DOHH2 (cell line): ENCODE results near the gene WFS1.

Experiments
- H3F3A ChIP-seq: fragments of 200-600 bp; sonication (generic), shearing (Covaris generic); 2 replicates; pipeline ENCODE4 v1.6.0; 2016; ENCODE audit warnings: antibody characterized with exemption, mild to moderate bottlenecking; ENCODE audit not compliant: control insufficient read depth, insufficient read depth
- H3K27ac ChIP-seq: fragments of 200-600 bp; sonication (generic); 2 replicates; pipeline ENCODE4 v1.5.1; 2014; ENCODE audit warnings: low read depth, mild to moderate bottlenecking, low read length, moderate library complexity
- H3K27me3 ChIP-seq: fragments of 200-600 bp; sonication (generic); 2 replicates; pipeline ENCODE4 v1.6.1; 2014; ENCODE audit warnings: mild to moderate bottlenecking, low read length, mixed read lengths; ENCODE audit not compliant: control insufficient read depth
- H3K36me3 ChIP-seq: fragments of 200-600 bp; sonication (generic); 2 replicates; pipeline ENCODE4 v1.6.1; 2014; ENCODE audit warnings: mild to moderate bottlenecking, low read length, moderate library complexity, mixed read lengths; ENCODE audit not compliant: control insufficient read depth
- H3K4me1 ChIP-seq: fragments of 200-600 bp; sonication (generic); 2 replicates; pipeline ENCODE4 v1.6.1; 2014; ENCODE audit warnings: mild to moderate bottlenecking, low read length, mixed read lengths; ENCODE audit not compliant: control insufficient read depth
- H3K4me2 ChIP-seq: fragments of 200-600 bp; sonication (generic); 2 replicates; pipeline ENCODE4 v1.6.0; 2014; ENCODE audit warnings: mild to moderate bottlenecking, low read length, moderate library complexity
- H3K4me3 ChIP-seq: fragments of 200-600 bp; sonication (generic); 2 replicates; pipeline ENCODE4 v1.5.1; 2014; ENCODE audit warnings: mild to moderate bottlenecking, low read length, mixed read lengths
- H3K79me2 ChIP-seq: fragments of 200-600 bp; sonication (generic); 2 replicates; pipeline ENCODE4 v1.6.1; 2014; ENCODE audit warnings: mild to moderate bottlenecking, low read length, mixed read lengths; ENCODE audit not compliant: control insufficient read depth
- H3K9me2 ChIP-seq: fragments of 200-600 bp; sonication (generic); replicated peaks from 2 replicates; pipeline ENCODE4 v1.6.1; 2014; ENCODE audit warnings: mild to moderate bottlenecking, low read length, mixed read lengths; ENCODE audit not compliant: control insufficient read depth
- H3K9me3 ChIP-seq: fragments of 200-600 bp; sonication (generic); 2 replicates; pipeline ENCODE4 v1.6.1; 2014; ENCODE audit warnings: antibody characterized with exemption, low read length, mixed read lengths; ENCODE audit not compliant: control insufficient read depth, insufficient read depth
- H4K20me1 ChIP-seq: fragments of 200-600 bp; sonication (generic); 2 replicates; pipeline ENCODE4 v1.6.0; 2014; ENCODE audit warnings: low read depth, mild to moderate bottlenecking, antibody characterized with exemption, low read length, moderate library complexity; ENCODE audit not compliant: control insufficient read depth, insufficient read depth
- CTCF ChIP-seq: fragments of 200-600 bp; sonication (generic); IDR thresholded peaks from one replicate; pipeline ENCODE4 v1.5.1; 2014; ENCODE audit warnings: antibody characterized with exemption, mild to moderate bottlenecking, low read depth, low read length; ENCODE audit not compliant: poor library complexity, severe bottlenecking
- EZH2phosphoT487 ChIP-seq: fragments of 200-600 bp; sonication (generic); IDR thresholded peaks from 2 replicates; pipeline ENCODE4 v1.6.1; 2017; ENCODE audit warnings: borderline replicate concordance, mild to moderate bottlenecking, antibody characterized with exemption, low read length, moderate library complexity, mixed read lengths

Gene WFS1

GRCh38 chr4:6308899-6309643 lies 39.4 kb downstream of the WFS1 start:
- no peaks in the 10 kb centered on the region; the same call in 1 of the 2 replicates for H3K9me3 ChIP-seq
- H3K4me2 ChIP-seq = no peak overlapping the region
- H3K27me3 ChIP-seq = no peaks in the 10 kb centered on the region; the same call in 1 of the 2 replicates
- no peaks in the 10 kb centered on the region for H3K36me3 ChIP-seq
- H4K20me1 ChIP-seq = no peaks in the 10 kb centered on the region
- no peaks in the 10 kb centered on the region for H3K9me2 ChIP-seq
- TF ChIP-seq CTCF (no peak), EZH2phosphoT487 (no peak)
- no peaks in the 10 kb centered on the region for H3K4me1 ChIP-seq
- no peaks in the 10 kb centered on the region for H3K79me2 ChIP-seq
- H3F3A ChIP-seq = no peaks in the 10 kb centered on the region
- no peak overlapping the region for H3K27ac ChIP-seq
- no peak overlapping the region for H3K4me3 ChIP-seq

GRCh38 chr4:6309777-6310176 lies 40.1 kb downstream of the WFS1 start:
- TF ChIP-seq CTCF = no peak
- no peak for TF ChIP-seq EZH2phosphoT487
- Histone ChIP-seq H3K79me2 (no peaks in the 10 kb centered on the region), H3K27ac (no peak overlapping the region), H3K9me2 (no peaks in the 10 kb centered on the region), H3K36me3 (no peaks in the 10 kb centered on the region), H3F3A (no peaks in the 10 kb centered on the region), H3K4me3 (no peak overlapping the region), H3K27me3 (no peaks in the 10 kb centered on the region; the same call in 1 of the 2 replicates), H4K20me1 (no peaks in the 10 kb centered on the region), H3K4me1 (no peaks in the 10 kb centered on the region), H3K9me3 (no peaks in the 10 kb centered on the region; the same call in 1 of the 2 replicates), H3K4me2 (no peak overlapping the region)

GRCh38 chr4:6313216-6313615 lies 43.6 kb downstream of the WFS1 start:
- Histone ChIP-seq H3K79me2 (no peaks in the 10 kb centered on the region), H4K20me1 (no peaks in the 10 kb centered on the region), H3K4me3 (no peak overlapping the region), H3K9me3 (no peaks in the 10 kb centered on the region; the same call in 1 of the 2 replicates), H3K4me1 (no peaks in the 10 kb centered on the region), H3K4me2 (no peak overlapping the region), H3K36me3 (no peaks in the 10 kb centered on the region), H3F3A (no peaks in the 10 kb centered on the region), H3K9me2 (no peaks in the 10 kb centered on the region), H3K27me3 (no peaks in the 10 kb centered on the region; the same call in 1 of the 2 replicates), H3K27ac (no peak overlapping the region)
- TF ChIP-seq CTCF (no peak), EZH2phosphoT487 (no peak)
